GM21515 (cell line): ENCODE results near the gene NAP1L4.

Experiments
- ATAC-seq: cut with Tn5 transposase; IDR thresholded peaks from one replicate; pipeline ENCODE4 v1.9.1; 2021; ENCODE audit not compliant: unreplicated experiment

NAP1L4 gene

DNA sequence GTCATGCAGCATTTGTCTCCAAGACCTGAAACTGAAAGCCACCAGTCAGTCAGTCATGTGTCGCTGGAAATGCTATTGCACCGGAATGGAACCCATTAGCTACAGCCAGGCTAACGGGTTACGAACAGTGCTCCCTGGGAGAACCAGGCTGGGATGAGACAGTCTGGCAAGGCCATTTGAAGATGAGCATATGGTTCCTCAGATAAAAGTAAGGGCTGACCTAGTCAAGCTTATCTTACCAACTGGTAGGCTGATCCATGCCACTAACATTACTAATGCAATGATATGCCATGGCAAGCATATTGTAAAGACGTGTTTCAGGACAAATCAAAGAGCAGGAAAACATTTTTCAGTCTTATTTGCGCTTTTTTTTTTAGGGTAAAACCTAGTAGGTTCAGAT, 28.4 kb downstream of the NAP1L4 start:
- no peak for ATAC-seq

DNA sequence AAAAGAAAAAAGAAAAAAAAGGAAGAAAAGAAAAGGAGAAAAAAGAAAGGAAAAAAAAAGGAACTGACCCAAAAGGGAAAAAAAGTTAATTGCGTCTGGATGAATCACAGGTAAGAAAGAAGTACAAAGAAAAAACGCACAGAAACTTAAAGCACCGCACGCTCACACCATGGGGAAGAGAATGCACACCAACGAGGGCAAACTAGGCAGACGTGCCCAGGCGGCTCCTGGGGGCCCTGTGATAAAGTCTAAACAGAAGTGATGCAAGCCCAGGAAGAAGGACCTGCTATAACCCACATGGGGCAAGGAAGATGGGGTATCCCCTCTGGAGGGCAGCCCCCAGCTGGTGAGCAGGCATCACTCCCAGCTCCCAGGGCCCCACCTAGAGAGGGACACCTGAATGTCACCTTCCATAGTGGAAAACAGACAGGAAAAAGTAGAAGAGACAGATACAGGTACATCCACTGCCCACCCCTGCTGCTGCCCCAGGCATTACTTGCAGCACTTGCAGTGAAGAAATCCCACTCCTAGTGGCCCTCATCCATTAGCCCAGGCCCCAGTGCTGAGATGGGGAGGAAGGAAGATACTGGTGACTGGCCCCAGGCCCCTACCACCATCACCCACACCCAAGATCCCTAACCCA, 28.9 kb downstream of the NAP1L4 start:
- no peak for ATAC-seq

DNA sequence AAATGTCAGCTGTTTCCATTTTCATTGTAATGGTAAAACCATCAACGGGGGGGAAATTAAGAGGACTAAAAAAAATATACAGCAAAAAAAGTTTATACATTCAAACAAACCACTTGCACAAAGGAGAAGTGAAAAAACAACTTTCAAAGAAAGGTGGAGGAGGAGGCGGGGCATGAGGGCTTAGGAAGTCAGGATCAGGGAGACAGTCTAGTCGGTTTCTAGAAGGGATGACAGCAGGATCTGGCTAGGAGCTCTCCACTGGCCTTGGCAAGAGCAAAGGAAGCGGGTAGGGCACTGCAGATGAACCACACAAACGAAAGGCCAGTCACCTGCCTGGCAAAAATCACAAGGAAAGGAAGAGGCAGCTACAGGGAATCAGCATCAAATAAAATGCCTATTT, 31.0 kb downstream of the NAP1L4 start:
- ATAC-seq = no peak

DNA sequence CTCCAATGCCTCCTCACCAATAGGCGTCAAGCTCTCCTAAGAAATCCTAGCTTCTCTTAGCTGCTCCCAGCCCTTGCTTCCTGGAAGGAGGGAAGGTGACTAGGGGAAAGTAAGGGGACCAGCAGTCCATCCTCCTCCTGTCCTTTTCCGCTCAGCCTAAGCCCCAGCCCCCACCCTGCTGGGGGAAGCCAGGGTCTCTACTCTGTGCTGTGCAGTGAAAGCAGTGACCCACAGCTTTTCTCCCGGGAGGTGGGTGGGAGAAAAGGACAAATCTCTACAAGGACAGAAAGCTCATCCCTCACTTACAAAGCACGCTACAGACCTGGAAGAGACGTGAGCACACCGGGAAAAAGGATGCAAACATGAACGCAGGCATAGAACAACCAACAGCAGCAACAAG, 32.0 kb downstream of the NAP1L4 start:
- no peak for ATAC-seq

DNA sequence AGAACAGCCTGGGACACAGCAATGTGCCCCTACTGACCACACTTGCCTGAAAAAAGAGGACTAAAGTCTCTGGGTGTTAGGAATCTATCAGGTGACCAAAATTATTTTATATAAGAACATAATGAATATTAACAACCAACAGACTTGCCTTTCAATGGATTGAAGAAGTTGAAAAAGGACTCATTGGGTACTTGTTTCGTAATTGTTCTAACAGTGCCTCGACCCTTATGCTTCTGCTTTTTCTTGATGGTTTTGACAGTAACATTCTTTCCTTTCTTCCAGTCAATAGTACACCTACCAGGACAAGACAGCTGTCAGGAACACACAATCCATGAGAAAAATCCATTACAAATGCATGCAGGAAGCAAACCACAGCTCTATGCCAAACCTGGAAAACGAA, 33.9 kb downstream of the NAP1L4 start:
- ATAC-seq = no peak

DNA sequence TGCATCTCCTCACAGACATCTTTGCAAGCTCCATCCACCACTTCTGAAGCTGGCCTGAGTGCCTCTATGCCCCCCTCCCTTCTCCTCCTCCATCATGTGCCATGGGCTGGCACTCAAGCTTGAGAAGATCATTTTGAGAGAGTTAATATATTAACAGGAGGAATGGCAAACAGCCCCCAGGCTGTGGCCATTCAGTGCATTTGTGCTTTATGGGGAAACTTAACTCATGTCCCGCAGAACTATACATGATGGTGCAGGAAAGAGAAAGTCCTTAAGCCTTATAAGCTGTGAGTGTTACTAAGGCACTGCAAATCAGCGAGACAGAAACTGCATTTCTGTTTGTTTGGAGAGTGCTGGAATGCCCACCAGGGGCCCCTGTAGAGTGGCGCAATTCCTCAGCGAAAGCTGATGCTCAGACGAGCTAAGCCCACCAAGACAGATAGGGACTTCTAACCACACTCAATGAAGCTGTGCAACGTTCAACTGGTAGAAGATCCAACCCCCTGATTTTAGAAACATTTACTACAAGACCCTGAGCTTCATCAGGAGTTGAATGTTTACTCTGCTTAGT, 36.1 kb downstream of the NAP1L4 start:
- no peak for ATAC-seq

DNA sequence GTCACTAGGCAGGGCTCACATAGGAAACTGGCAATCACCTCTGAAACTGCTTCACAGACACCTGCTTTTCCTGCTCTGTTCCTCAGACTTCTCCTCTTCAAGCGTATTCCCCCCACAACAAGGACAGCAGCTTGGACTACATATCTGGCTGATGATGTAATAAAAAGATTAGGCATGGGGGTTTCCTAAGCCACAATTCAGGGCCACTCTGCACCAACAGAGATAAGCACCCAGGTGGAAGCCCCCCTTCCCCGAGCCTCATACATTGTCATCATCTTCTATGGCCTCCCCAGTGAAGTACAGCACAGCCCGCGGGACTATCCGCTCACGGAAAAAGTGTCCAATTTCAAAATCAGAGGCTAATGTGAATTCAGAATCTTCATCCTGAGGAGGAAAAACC, 37.9 kb downstream of the NAP1L4 start:
- no peak for ATAC-seq

DNA sequence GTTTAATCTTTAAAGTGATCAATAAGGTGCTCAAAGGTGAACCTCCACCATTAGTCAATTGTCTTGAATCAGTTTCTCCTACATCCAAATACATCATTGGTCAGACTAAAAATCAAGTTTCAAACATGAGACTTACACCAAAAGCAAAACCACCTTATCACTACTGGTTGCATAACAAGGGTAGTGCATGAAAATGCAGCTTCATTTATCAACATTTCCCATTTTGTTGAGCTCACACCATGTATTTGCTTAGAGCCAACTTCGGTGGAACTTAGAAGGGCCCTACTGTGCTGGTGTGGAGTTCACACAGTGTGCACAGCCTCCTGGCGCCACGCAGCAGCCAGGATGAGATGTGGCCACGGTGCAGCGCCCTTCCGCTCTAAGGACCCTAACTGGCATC, 39.8 kb downstream of the NAP1L4 start:
- ATAC-seq = no peak

DNA sequence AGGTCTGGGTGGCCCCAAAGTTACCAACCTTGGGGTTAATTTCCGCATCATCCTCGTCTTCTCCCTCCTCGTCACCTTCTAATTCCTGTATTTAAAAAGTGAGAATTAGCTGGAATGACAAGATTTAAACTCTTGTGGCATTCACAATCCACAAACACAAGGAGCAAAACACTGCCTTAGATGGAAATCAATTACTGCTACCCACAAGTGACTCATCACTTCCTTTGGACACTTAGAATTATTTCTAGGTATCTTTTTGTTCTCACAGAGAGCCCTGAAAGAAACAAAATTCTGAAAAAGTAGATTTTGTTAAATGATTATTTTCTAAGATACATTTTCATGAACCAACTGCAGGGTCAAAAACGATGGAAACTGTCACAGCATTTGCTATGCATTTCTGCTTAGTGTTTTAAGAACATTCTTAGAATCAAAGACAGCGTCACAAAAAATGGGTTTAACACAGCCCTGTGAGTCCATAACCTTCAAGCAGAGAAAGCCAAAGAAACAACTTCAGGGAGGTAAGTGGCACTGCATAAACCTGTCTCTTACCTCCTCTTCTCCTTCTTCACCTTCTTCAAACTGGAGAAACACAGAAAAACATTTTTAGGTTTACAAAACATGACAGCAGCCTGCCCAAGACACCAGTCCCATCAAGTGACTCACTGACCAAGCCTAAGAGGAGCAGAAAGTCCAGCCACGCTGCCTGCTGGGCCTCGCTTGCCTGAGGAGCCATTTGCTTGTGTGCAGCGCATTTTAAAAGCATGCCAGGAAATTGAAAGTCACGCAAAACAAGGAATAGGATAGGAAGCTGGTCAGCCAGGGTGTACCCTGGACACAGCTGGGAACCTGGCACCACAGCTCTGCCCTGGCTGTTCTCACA, 40.7 kb downstream of the NAP1L4 start:
- no peak for ATAC-seq

DNA sequence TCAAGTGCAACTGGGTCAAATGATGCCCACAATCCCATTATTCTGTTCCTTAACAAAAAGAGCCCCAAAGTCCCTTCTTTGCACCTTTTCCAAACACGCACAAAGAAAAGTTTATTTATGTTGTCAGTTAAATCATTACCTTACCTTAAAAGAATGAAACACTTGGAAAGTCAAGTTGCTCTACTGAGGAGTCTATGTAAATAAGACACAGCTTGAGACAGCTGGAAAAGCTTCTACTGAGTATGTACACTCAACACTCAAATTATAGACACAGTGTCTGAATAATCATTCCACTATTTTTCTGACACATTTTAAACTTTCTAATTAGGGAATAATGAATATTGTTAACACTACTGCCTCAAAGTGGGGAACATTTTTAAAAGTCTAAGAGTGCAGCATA, 41.3 kb downstream of the NAP1L4 start:
- ATAC-seq = no peak

DNA sequence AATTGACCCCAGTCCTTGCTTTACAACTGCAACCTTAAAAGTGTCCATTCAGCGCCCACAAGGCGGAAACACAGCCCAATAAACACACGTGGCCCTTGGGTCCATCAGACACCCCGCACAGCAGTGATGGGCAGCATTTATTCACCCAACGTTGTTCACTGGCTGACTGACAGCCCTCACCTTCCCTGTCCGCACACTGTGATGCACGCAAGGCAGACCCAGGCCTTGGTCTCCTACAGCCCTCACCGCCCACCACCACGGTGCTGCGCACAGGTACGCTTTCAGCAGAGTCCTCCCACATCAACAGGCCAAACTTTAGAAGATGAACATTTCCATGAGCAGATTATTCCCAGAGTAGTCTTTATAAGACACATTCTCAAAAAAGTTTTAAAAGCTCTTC, 42.2 kb downstream of the NAP1L4 start:
- ATAC-seq = no peak

DNA sequence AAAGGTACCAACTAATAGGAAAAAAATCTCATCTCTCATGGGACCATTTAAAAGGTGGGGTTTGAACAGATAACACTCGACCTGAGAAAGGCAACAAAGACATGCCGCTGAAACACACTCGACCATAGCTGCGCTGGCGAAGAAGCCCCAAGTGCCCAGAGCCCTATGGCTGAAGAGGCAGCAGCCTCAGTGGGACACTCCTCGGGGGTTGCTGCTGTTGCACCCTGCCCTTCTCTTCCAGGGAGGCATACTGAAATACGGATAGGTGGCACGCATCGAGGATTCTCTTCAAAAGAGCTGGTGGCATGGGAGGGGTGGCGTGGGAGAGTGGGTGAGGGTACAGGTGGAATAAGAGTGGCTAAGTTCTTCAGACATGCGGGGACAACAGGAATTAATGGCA, 44.4 kb downstream of the NAP1L4 start:
- no peak for ATAC-seq

DNA sequence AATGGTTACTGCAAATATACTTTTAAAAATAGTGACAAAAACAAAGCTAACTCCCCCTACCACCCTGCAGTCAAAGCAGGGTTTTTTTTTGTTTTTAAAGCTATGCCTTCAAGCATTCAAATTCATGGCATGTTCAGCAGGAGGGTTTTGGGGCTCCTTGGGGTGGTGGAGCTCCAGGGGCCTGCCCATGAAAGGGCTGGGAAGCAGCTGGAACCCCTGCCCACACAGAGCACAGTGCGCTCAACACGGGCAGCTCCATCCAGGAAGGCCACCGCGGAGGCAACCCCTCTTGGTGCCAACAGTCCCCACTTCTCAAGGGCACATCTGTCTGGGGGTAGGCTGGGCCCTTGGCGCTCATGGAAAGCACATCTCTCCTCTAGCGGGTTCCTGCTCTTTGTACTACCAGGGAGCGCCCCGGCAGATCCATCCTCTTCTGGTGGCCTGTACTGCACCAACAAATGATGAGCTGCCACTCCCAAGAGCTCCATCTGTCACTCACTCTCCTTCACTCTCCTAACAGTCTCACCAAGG, 46.3 kb downstream of the NAP1L4 start:
- ATAC-seq = no peak

DNA sequence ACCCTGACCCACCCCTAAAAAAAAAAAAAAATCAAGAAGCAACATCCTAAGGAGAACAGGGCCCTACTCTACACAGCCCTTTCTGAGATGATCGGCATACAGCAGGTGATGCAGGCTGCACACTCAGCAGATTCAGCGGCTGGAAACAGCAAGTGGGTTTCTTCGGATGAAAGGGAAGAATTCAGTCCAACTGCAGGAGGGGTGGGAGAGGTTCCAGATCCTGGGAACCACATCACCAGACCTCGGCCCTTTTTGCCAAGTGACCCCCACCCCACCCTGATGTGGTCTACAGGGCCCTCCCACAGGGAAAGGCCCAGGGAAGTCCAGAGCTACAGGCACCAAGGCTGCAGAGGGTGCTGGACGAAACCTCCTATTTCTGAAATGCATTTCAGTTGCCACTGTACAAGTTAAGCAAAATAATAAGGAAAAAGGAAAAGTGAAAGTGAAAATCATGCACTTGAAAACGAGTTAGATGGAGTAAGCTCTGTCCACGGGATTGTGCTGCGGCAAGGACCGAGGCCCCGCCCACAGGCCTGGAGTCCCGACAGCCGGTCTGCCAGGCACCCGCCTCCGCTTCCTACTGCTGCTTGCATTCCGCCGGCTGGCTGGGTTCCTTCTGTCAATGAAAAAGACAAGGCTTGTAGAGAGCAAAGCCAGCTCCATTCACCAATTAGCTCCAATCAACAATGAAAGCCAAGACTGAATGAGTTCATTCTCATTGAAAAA, 46.9 kb downstream of the NAP1L4 start:
- no peak for ATAC-seq

DNA sequence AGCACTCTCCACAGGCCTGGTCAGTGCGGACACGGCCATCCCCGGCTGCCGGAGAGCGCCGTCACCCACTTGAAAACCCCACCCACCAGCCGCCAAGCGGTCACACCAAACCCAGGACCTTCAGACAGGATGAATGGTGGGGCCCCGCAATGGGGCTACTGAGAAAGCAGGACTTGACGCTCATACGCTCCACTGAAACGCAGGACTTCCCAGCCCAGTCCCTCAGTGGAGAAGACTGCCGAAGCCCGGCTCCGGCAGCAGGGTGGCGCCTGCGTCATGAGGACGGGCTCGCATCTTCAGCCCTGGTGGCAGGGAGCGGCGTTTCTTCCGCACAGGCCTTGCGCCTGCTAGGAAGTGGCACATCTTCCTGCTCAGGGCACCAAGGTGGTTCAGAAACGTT, 47.6 kb downstream of the NAP1L4 start:
- ATAC-seq = no peak

DNA sequence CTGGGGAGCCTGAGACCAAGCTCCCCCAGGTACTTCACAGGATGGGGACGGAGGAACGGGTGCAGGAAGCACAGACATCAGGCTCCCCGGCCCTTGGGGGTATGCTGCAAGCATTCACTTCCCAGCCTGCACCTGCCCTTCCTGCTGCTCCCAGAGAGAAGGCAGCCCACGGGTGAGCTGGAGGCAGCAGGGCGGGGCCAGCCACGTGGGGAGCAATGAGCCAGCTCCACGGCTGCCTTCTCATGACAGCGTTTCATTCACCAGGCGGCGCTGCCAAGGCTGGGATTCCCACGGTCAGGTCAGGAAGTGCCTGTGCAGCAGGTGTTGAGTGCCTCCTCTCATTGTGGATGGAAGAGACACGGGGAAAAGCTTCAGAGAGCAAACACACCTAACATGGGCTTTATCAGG, 48.4 kb downstream of the NAP1L4 start:
- no peak for ATAC-seq

DNA sequence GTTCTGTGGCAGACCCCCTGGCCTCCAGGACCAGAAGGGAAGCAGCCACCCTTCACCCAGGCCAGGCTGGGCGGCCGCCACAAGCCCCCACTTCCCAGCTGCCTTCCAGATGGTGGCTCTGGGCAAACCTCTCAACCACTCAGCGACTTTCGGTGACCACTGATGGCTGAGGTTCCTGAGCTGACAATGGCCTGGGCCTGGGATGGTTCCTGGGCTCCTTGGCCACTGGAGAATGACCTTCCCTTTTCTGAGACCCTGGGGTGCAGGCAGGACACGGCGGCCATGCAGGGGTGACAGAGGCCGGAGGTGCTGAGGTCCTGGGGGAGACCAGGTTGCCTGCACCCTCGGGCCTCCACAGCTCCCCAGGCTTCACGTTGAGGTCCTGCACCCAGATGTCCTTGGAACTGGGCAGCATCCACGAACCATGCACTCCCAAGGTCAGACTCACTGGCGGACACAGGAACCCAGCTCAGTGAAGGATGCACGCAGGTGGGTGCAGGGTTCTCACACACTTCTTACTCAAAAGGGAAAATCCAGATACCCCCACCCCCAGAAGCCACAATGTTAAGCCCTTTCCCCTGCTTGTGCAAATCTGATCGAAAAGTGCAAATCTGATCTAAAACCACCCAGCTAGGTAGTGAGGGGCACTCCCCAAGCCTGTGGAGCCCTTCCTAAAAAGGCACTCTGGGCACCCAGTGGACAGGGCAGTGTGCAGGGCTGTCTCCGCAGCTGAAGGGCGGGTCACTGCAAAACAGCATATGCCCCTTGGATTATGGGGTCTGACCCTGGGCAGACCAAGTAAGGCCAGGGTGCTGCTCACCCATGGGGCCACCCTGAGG, 49.0 kb downstream of the NAP1L4 start:
- ATAC-seq = no peak

DNA sequence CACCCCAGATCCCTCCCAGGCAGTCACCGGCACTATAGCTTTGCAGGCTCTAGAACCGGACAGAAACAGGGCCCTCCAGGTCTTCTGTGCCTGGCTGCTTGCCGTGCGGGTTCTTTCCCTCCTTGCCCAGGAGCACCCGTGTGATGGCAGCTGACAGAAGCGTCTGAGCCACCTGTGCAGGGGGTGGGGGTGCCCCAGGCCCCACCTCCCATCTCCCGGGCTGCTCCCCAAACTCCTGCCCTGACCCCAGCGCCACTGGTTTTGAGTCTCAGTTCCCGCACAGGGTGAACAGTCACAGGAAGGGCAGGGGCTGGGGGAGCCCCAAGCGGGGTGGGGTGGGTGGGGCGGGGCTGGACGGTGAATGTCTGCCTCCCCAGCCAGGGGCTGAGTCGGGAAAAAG, 49.7 kb downstream of the NAP1L4 start:
- no peak for ATAC-seq

DNA sequence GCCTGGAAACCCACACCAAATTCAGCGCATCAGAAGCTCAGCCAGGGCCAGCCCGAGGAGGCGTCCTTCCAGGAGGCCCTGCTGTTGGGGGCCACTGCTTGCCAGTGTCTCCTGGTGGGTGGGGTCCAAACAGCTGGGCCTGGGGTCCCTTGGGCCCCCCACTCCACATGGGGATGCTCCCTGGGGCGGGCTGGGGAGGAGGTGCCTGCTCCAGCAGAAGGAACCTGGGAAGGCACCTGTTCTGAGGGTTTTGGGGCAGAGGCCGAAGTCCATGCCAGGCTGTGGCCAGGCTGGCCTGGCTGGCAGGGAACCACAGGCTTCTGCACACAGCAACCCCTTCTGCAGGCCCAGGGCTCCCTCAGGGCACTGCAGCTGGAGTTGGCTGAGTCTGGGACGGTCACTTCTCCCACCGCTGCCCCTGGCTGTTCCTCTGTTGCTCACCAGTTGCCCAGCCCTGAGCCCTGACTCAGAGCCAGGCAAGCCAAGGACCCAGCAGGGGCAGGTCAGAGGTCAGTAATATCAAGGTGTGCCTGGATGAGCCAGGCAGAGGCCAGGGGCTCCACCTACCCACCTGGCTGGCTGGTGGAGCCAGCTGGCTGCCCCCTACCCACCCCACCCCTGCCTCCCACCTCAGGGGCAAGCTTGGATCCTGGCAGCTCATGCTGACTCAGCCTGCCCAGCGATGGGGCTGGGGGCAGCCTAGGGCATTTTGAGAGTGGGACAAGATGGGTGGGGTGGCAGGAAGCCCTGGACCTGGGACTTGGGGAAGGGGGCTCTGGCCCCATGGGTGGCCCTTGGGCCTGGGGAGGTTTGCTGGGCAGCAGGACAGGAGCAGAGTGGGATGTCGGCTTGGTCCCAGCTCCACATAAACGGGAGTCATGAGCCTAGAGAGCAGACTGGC, 51.0 kb downstream of the NAP1L4 start:
- no peak for ATAC-seq
